IPS-15b (cell line): Measurements from ENCODE around the gene RAET1E.
"Not testable (repeated sequence)": the region's sequence is repeated elsewhere in the genome, so short reads cannot be mapped to it uniquely, and the experiment has no call there.

Source experiments
- H3K27me3 ChIP-seq: one replicate; pipeline ENCODE4 v1.6.1; 2013; ENCODE audit warnings: low read length; ENCODE audit not compliant: control insufficient read depth, insufficient read depth
- H3K36me3 ChIP-seq: one replicate; pipeline ENCODE4 v1.6.1; 2013; ENCODE audit warnings: low read length; ENCODE audit not compliant: control insufficient read depth, insufficient read depth
- H3K4me1 ChIP-seq: one replicate; pipeline ENCODE4 v1.6.1; 2013; ENCODE audit warnings: mild to moderate bottlenecking, low read length; ENCODE audit not compliant: control insufficient read depth, insufficient read depth
- H3K4me3 ChIP-seq: one replicate; pipeline ENCODE4 v1.5.1; 2013; ENCODE audit warnings: low read depth, low read length
- H3K9ac ChIP-seq: one replicate; pipeline ENCODE4 v1.6.1; 2013; ENCODE audit warnings: low read depth, mild to moderate bottlenecking, low read length
- H3K9me3 ChIP-seq: one replicate; pipeline ENCODE4 v1.6.1; 2013; ENCODE audit warnings: mild to moderate bottlenecking, low read length; ENCODE audit not compliant: control insufficient read depth, insufficient read depth

The RAET1E gene

GRCh38 chr6:149895833-149896271, 2.1 kb downstream of the RAET1E start:
- Histone ChIP-seq H3K4me3 (no peak overlapping the region), H3K4me1 (peaks cover 2% of the 10 kb centered on the region), H3K9me3 (no peaks in the 10 kb centered on the region), H3K27me3 (no peaks in the 10 kb centered on the region), H3K36me3 (no peaks in the 10 kb centered on the region), H3K9ac (no peak overlapping the region)

- Histone ChIP-seq H3K27me3 (no peaks in the 10 kb centered on the region), H3K9ac (no peak overlapping the region), H3K9me3 (no peaks in the 10 kb centered on the region), H3K36me3 (no peaks in the 10 kb centered on the region), H3K4me1 (peaks cover 2% of the 10 kb centered on the region), H3K4me3 (no peak overlapping the region)
These were observed 2.8 kb downstream of the RAET1E start for GRCh38 chr6:149895048-149895590.

GRCh38 chr6:149891864-149892263, 6.0 kb downstream of the RAET1E start:
- not testable (repeated sequence) for H3K9ac ChIP-seq, H3K4me3 ChIP-seq, H3K4me1 ChIP-seq, H3K27me3 ChIP-seq, H3K9me3 ChIP-seq, H3K36me3 ChIP-seq

- H3K36me3 ChIP-seq: no peaks in the 10 kb centered on the region
- no peak overlapping the region for H3K4me3 ChIP-seq
- no peak overlapping the region for H3K9ac ChIP-seq
- H3K4me1 ChIP-seq: peaks cover 2% of the 10 kb centered on the region
- H3K27me3 ChIP-seq: no peaks in the 10 kb centered on the region
- no peaks in the 10 kb centered on the region for H3K9me3 ChIP-seq
These were observed 6.7 kb downstream of the RAET1E start for GRCh38 chr6:149891259-149891658.

GRCh38 chr6:149890629-149891045, 7.3 kb downstream of the RAET1E start:
- Histone ChIP-seq H3K27me3 (peaks cover under 1% of the 10 kb centered on the region), H3K4me1 (peaks cover 2% of the 10 kb centered on the region), H3K4me3 (no peak overlapping the region), H3K9ac (no peak overlapping the region), H3K36me3 (no peaks in the 10 kb centered on the region), H3K9me3 (no peaks in the 10 kb centered on the region)

- Histone ChIP-seq H3K4me1 (no peaks in the 10 kb centered on the region), H3K27me3 (peaks cover 11% of the 10 kb centered on the region), H3K9me3 (no peaks in the 10 kb centered on the region), H3K9ac (no peak overlapping the region), H3K4me3 (no peak overlapping the region), H3K36me3 (no peaks in the 10 kb centered on the region)
These were observed 8.6 kb downstream of the RAET1E start for GRCh38 chr6:149889326-149889725.

- Histone ChIP-seq H3K9ac (no peak overlapping the region), H3K36me3 (no peaks in the 10 kb centered on the region)
These were observed 9.3 kb downstream of the RAET1E start for GRCh38 chr6:149888659-149889058.

GRCh38 chr6:149888093-149888492, 9.8 kb downstream of the RAET1E start:
- peaks cover 17% of the 10 kb centered on the region for H3K27me3 ChIP-seq
- H3K9ac ChIP-seq: no peak overlapping the region
- no peak overlapping the region for H3K4me3 ChIP-seq
- H3K4me1 ChIP-seq: no peaks in the 10 kb centered on the region
- H3K9me3 ChIP-seq: no peaks in the 10 kb centered on the region
- H3K36me3 ChIP-seq: no peaks in the 10 kb centered on the region

More at GRCh38 chr6:149888659-149889058, 9.3 kb downstream of the RAET1E start:
- H3K4me1 ChIP-seq: no peaks in the 10 kb centered on the region
- H3K4me3 ChIP-seq: no peak overlapping the region
- peaks cover 16% of the 10 kb centered on the region for H3K27me3 ChIP-seq
- no peaks in the 10 kb centered on the region for H3K9me3 ChIP-seq

GRCh38 chr6:149887343-149887742, 10.6 kb downstream of the RAET1E start:
- no peaks in the 10 kb centered on the region for H3K36me3 ChIP-seq
- H3K27me3 ChIP-seq: peaks cover 17% of the 10 kb centered on the region
- H3K9me3 ChIP-seq: no peaks in the 10 kb centered on the region
- no peak overlapping the region for H3K4me3 ChIP-seq
- no peaks in the 10 kb centered on the region for H3K4me1 ChIP-seq
- no peak overlapping the region for H3K9ac ChIP-seq

- no peaks in the 10 kb centered on the region for H3K4me1 ChIP-seq
- peaks cover 17% of the 10 kb centered on the region for H3K27me3 ChIP-seq
- H3K4me3 ChIP-seq: no peak overlapping the region
- H3K9ac ChIP-seq: no peak overlapping the region
- no peaks in the 10 kb centered on the region for H3K36me3 ChIP-seq
- H3K9me3 ChIP-seq: no peaks in the 10 kb centered on the region
These were observed 12.0 kb downstream of the RAET1E start for GRCh38 chr6:149885888-149886287.

GRCh38 chr6:149884617-149885016, 13.3 kb downstream of the RAET1E start:
- Histone ChIP-seq H3K9ac (no peak overlapping the region), H3K4me3 (no peak overlapping the region), H3K9me3 (no peaks in the 10 kb centered on the region), H3K4me1 (no peaks in the 10 kb centered on the region), H3K36me3 (no peaks in the 10 kb centered on the region), H3K27me3 (peaks cover 17% of the 10 kb centered on the region)

GRCh38 chr6:149884215-149884614, 13.7 kb downstream of the RAET1E start:
- peaks cover 17% of the 10 kb centered on the region for H3K27me3 ChIP-seq
- H3K4me1 ChIP-seq: no peaks in the 10 kb centered on the region
- H3K36me3 ChIP-seq: no peaks in the 10 kb centered on the region
- H3K9me3 ChIP-seq: no peaks in the 10 kb centered on the region
- H3K4me3 ChIP-seq: no peak overlapping the region
- H3K9ac ChIP-seq: no peak overlapping the region
